GM21576 (cell line): ENCODE measurements around the gene TEX29.

Experiments used
- ATAC-seq: cut with Tn5 transposase; IDR thresholded peaks from one replicate; pipeline ENCODE4 v1.9.1; 2021; ENCODE audit warnings: mild to moderate bottlenecking, moderate library complexity; ENCODE audit not compliant: unreplicated experiment

TEX29 gene

GRCh38 chr13:111319521-111319920 lies 921 bp upstream of the TEX29 start:
- ATAC-seq, result no peak

- ATAC-seq, result no peak
These were observed 1.8 kb downstream of the TEX29 start for GRCh38 chr13:111322001-111322915.

- no peak for ATAC-seq
These were observed 2.5 kb downstream of the TEX29 start for GRCh38 chr13:111322916-111323331.

- no peak for ATAC-seq
These were observed 3.1 kb downstream of the TEX29 start for GRCh38 chr13:111323549-111323948.

- no peak for ATAC-seq
These were observed 3.7 kb downstream of the TEX29 start for GRCh38 chr13:111323950-111324651.

- no peak for ATAC-seq
These were observed 4.3 kb downstream of the TEX29 start for GRCh38 chr13:111324736-111325135.

- no peak for ATAC-seq
These were observed 4.9 kb downstream of the TEX29 start for GRCh38 chr13:111325146-111325890.

GRCh38 chr13:111325941-111326620 lies 5.6 kb downstream of the TEX29 start:
- ATAC-seq, result no peak

- no peak for ATAC-seq
These were observed 6.2 kb downstream of the TEX29 start for GRCh38 chr13:111326621-111326965.

GRCh38 chr13:111326981-111327642 lies 6.7 kb downstream of the TEX29 start:
- no peak for ATAC-seq

- ATAC-seq, result no peak
These were observed 7.5 kb downstream of the TEX29 start for GRCh38 chr13:111327730-111328573.

- no peak for ATAC-seq
These were observed 8.3 kb downstream of the TEX29 start for GRCh38 chr13:111328574-111329410.

GRCh38 chr13:111329641-111330040 lies 9.2 kb downstream of the TEX29 start:
- no peak for ATAC-seq

- ATAC-seq, result no peak
These were observed 9.7 kb downstream of the TEX29 start for GRCh38 chr13:111330066-111330610.

GRCh38 chr13:111335298-111335697 lies 14.9 kb downstream of the TEX29 start:
- ATAC-seq, result no peak

- ATAC-seq, result no peak
These were observed 16.2 kb downstream of the TEX29 start for GRCh38 chr13:111336666-111337065.

- ATAC-seq, result no peak
These were observed 16.8 kb downstream of the TEX29 start for GRCh38 chr13:111337206-111337605.

GRCh38 chr13:111337741-111338140 lies 17.3 kb downstream of the TEX29 start:
- no peak for ATAC-seq
